GM19193 (cell line): ENCODE measurements around the gene RB1.

ENCODE experiments used
- POLR2A ChIP-seq: IDR thresholded peaks from 4 replicates; pipeline ENCODE4 v1.6.1; 2011; ENCODE audit not compliant: insufficient read depth, insufficient read length; ENCODE audit errors: extremely low read depth

The RB1 gene

DNA sequence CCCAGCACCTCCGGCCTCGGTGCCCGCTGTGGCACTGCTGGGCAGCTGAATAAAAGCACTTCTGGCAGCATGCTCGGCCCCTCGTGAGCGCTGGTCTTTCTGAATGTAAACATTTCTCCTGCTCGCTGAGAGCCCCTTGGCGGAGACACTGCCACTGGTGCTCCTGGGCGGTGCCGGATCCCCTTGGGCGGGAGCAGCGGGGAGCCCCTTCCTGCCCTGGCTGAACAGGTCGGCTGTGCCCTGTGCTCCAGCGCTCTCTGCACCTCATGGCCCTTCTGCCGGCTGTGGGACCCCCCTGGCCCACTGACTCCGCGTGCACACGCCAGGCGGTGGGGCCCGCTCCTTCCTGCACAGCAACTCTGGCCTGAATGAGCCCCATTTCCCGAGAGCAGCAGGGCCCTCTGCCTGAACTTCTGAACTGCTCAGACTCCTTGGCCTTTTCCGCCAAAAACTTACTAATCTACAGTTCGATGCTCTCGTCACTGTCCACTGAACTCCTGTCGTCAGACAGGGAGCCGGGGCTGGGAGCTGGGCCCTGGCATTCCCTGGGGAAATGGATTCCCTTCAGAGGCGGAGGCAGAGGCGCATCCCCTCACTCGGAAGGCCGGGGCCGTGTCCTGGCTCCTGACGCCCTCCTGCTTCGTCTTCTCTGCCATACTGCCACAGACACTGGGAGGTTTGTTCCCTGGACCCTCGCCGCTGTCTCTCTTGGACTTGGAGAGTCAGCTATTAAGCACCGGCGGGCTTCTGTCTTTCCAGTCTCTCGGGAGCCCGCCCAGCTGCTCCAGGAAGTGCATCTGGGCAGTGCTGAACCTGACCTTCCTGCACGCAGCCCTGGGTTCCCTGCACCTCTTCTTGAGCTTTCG is 14.2 kb downstream of the RB1 start:
- TF ChIP-seq POLR2A, result no peak

DNA sequence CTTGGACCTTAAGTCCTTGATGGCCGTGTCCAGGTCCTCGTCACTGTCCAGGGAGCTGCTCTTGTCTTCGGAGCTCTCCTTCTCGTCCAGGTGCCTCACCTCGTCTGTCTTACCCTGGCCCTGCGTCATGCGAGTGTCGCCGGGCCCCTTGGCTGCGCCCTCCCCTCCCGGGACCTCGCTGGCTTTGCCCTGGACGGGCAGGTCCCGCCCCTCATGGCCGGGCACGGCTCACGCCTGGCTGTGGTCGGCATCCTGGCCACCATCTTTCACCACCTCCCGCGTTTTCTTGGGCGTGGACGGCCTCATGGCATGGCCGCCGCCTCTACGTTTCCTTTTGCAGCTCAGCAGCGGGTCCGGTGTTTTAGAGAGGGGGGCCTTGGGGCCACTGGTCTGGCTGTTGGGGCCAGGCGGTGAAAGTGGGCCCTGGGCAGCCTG is 14.8 kb downstream of the RB1 start:
- no peak for TF ChIP-seq POLR2A

- TF ChIP-seq POLR2A, result no peak
Measured at GRCh38 chr13:48318821-48319511, 15.4 kb downstream of the RB1 start.

- no peak for TF ChIP-seq POLR2A
Measured at GRCh38 chr13:48319531-48320398, 16.2 kb downstream of the RB1 start.

DNA sequence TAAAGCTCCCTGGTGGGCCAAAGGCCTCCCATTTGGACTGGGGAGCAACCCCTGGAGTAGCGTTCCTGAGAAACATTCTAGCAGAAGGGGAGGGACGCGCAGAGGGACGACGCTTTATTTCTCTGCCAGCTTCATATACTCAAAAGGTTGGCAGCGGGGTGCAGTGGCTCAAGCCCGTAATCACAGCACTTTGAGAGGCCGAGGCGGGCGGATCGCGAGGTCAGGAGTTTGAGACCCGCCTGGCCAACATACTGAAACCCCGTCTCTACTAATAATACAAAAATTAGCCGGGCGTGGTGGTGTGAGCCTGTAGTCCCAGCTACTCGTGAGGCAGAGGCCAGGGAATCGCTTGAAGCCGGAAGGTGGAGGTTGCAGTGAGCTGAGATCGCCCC is 16.8 kb downstream of the RB1 start:
- TF ChIP-seq POLR2A, result no peak

GRCh38 chr13:48320891-48321510 is 17.4 kb downstream of the RB1 start:
- TF ChIP-seq POLR2A, result no peak

- TF ChIP-seq POLR2A, result no peak
Measured at GRCh38 chr13:48322294-48322693, 18.7 kb downstream of the RB1 start.

- no peak for TF ChIP-seq POLR2A
Measured at GRCh38 chr13:48333976-48334375, 30.4 kb downstream of the RB1 start.

- no peak for TF ChIP-seq POLR2A
Measured at GRCh38 chr13:48334534-48335127, 31.1 kb downstream of the RB1 start.

DNA sequence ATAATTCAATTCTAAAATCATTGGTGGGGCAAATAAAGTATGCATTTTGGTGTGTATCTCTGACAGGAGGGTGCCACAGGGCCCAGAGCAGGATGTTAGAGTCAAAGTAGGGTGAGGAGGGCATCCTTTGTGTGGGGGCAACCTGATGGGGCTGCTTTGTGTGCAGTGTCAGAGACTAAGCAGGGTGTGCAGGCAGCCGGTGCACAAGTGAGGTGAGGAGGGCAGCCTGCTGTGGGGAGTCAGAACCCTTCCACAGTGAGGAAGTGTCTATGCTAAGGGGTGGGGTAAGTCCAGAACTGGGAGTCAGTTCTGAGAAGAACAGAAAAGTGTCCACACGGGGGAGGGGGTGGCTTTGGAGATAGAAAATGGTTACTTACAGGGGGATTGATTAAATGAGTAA is 40.7 kb downstream of the RB1 start:
- TF ChIP-seq POLR2A, result no peak

DNA sequence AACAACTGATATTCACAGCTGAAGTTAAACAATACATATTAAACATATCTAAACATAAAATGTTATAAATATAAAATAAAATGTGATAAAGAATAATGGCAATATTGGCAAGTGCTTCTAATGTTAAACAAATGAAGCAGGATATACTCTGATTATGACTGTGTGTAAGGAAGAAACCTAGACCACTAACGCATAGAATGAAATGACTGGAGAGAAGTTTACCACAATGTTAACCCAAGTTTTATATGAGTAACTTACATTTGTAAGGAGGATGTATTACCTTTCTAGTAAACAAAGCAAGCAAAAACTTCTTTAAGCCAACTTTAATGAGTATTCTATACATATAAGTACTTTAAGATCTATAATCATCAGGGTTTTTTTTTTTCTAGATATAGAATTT is 43.0 kb downstream of the RB1 start:
- TF ChIP-seq POLR2A, result no peak

GRCh38 chr13:48349525-48349924 is 46.0 kb downstream of the RB1 start:
- TF ChIP-seq POLR2A, result no peak

GRCh38 chr13:48353590-48353989 is 50.0 kb downstream of the RB1 start:
- TF ChIP-seq POLR2A, result no peak

GRCh38 chr13:48356750-48357149 is 53.2 kb downstream of the RB1 start:
- no peak for TF ChIP-seq POLR2A
